Suppressor macrophage treated with lipopolysaccharide for 4 hours (primary cell): ENCODE data around the gene CACUL1.
A peak's percentile ranks its signal among the peaks of the same experiment; 100 is the strongest.

ENCODE experiments used
- DNase-seq: peaks from one replicate; pipeline ENCODE4 v3.0.0-alpha.2; 2020

The CACUL1 gene

GRCh38 chr10:118732245-118733165, 22.3 kb downstream of the CACUL1 start:
- peak; percentile 21 for DNase-seq

- no peak for DNase-seq
These were observed 23.9 kb downstream of the CACUL1 start for GRCh38 chr10:118730756-118731456.

GRCh38 chr10:118729641-118730258, 25.0 kb downstream of the CACUL1 start:
- DNase-seq = peak; percentile 84

DNA sequence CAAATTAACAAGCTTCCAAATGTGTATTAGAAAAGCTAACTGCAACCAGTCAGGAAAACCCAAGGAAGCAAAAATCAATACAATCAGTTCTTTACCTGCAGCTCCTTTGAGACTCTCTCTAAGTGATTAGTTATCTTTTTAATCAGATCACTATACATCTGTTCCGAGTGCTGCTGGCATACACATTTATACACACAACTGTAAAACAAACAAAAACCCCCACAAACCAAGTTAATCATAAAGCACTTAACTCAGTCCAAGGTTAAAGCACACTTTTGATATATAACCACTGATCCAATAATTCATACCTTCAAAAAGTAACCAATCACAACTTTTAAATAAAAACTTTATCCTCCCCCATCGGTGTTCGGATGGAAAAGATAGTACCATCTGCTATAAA, 25.6 kb downstream of the CACUL1 start:
- DNase-seq = no peak

GRCh38 chr10:118725886-118726500, 28.8 kb downstream of the CACUL1 start:
- DNase-seq = no peak

DNA sequence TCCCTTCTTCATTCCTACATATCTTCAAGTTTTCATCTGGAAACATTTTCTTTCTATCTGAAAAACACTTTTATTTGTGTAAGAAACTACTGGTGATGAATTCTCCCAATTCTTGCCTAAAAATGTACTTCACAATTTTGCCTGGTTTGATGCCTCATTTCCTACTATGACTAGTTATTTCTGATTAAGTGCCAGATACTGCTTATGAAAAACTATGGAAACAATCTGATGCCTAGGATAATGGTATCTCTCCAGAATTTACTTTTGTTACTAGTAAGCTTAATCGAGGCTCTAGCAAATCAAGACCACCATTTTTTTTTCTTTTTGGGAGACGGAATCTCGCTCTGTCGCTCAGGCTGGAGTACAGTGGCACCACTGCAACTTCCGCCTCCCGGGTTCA, 31.3 kb downstream of the CACUL1 start:
- peak; percentile 21 for DNase-seq

GRCh38 chr10:118721539-118721876, 33.3 kb downstream of the CACUL1 start:
- DNase-seq = no peak

DNA sequence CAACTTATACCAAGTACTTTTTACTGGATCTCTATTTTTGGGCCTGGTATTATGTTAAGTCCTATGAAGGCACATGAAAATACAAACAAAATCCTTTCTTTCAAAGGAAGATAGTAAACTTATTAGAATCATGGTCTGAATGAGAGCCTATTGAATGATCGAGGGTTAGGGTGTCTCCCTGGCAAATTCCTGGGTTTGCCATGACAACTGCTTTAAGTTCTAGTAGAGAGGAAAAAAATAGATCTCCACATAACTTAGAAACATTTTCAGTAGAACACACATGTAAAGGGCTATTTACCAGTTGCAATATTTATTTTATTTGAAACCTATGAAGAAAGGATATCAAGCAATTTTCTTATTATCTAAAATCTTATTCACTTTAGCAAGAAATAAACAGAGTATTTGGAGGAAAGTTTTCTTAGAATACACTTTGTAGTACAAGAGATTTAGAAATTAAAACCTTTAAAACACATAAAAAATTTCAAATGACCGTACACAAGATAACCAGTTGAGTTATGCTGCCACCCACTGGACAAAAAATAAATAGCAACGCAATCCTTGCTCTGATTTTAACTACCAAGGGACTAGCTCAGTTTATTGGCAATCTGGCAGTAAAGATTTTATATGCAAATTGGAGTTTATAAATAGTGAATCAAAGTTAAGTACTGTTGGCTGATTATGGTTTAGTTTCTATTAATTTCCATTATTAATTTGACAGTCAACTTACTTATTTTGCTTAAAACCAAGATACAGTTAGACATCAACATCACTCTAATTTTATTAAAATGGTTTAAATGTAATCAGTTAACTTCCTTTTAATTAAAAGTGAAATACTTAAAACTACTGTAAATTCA, 33.9 kb downstream of the CACUL1 start:
- DNase-seq = peak; percentile 81

DNA sequence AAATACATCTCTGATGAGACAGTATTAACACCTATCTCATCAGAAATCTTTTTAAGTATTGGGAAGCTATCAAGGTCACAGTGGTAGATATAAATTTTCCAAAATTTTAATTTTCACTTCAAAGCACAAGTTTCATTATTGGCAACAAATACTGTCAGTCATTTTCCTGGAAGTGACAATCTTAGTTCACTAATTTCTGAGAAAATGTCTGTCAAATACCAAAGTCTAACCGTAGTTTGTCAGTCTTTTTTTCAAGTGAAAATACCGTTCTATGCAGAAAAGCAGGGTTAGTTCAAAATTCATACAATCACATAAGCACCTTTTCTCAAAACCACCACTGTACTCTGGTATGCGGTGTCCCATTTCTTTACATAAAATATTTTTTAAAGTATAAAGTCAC, 40.4 kb downstream of the CACUL1 start:
- DNase-seq = no peak

DNA sequence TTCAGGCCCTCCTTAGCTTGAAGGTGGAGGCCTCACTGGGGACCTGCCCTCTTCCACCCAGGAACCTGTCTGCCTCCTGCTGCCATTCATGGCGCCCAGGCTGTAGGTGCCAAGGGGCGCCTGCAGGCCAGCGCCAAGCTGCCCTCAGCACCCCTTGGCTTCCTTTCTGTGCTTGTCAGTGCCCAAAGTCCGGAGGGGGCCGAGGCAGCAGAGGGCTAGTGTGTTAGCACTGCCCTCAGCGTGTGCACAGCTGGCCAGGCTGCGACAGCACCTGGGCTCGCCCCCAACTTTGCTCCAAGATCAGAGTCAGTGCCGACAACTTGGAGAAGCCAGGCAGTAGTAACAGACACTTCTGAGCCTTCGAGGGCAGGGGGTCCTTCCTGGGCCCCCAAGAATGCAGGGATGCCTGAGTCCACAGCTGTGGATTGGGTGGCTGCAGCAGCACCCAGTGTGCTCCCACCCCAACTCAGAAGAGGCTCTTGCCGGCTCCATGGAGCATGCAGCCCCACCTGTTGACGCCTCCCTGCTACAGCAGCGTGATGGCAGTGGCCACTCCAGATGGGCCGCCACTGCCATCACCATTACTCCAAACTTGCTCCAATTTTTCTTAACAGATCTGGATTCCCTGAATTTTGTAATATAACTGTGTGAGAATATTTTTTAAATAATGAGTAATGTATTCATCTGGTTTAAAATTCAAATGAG, 41.7 kb downstream of the CACUL1 start:
- DNase-seq = no peak

- no peak for DNase-seq
These were observed 42.7 kb downstream of the CACUL1 start for GRCh38 chr10:118712080-118712479.

GRCh38 chr10:118710487-118710886, 44.3 kb downstream of the CACUL1 start:
- DNase-seq = no peak

GRCh38 chr10:118708571-118708970, 46.2 kb downstream of the CACUL1 start:
- no peak for DNase-seq

DNA sequence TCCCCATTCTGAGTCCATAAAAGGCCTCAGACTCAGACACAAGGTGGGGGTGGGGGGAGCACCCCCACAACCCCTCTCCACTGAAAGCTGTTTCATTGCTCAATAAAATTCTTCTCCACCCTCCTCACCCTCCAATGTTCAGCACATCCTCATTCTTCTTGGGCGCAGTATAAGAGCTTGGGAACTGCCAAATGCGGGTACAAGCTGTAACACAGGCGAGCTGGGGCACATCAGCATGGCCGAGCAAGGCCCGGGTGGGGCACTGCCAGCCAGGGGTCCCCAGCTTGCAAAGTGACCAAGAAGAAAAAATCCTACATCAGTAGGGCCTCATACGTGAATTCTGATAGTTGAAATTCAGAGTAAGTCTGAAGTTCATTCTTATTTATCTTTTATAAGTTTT, 50.1 kb downstream of the CACUL1 start:
- DNase-seq = no peak

DNA sequence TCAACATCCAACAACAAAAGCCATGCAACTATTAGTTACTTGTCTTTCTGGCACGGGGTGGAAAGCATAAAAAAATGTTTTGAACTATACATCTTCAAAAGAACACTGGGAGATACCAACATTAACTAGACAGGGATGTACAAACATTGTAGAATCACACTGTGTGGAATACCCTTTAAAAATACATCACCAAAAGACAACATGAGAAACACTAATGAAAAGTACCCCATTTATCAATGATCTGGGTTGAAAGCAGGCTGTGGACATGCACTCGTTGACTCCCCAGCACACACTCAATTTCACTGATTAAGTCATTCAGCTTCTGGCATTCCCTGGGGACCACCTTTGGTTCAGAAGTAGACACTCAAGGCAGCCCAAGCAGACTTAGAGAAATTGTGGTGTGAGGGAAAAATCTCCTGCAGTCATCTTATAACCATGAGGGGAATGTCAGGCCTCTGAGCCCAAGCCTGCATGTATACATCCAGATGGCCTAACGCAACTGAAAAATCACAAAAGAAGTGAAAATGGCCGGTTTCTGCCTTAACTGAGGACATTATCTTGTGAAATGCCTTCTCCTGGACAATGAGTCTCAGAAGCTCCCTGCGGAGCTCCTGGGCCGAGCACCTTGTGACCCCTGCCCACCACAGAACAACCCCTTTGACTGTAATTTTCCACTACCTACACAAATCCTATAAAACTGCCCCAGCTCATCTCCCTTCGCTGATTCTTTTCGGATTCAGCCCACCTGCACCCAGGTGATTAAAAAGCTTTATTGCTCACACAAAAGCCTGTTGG, 53.0 kb downstream of the CACUL1 start:
- DNase-seq = no peak

- peak; percentile 39 for DNase-seq
These were observed 56.3 kb downstream of the CACUL1 start for GRCh38 chr10:118698421-118698820.

GRCh38 chr10:118694848-118695247, 59.9 kb downstream of the CACUL1 start:
- no peak for DNase-seq

DNA sequence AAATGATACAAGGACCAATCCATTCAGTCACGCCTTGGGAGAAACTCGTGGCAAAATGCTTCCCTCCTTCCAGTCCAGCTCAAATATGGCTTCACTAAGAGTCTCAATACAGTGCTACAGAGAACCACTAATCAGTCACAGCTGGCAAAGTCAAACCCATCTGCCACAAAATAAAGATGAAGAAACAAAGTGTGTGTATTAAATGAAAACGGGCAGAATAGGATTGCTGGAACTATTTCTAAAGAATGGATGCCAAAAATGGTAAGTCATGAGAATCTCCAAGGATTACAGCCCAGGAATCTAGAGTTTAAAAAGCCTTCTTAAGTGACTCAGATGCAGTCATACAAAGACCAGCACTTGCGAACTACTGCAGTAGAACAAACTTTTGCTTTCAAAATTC, 61.9 kb downstream of the CACUL1 start:
- DNase-seq = no peak

GRCh38 chr10:118689070-118689858, 65.5 kb downstream of the CACUL1 start:
- no peak for DNase-seq

GRCh38 chr10:118687472-118687871, 67.3 kb downstream of the CACUL1 start:
- DNase-seq = no peak
